Measurements from ENCODE around the gene TDRD9. TPM values are rescaled to one million over a fixed set of nuclear protein-coding genes. Genes with fewer than 3 reads are reported as not detected.

Gene TDRD9
- total and polyA plus RNA-seq, 9 donors: 0.12 to 0.80 (median 0.40) TPM

DNA sequence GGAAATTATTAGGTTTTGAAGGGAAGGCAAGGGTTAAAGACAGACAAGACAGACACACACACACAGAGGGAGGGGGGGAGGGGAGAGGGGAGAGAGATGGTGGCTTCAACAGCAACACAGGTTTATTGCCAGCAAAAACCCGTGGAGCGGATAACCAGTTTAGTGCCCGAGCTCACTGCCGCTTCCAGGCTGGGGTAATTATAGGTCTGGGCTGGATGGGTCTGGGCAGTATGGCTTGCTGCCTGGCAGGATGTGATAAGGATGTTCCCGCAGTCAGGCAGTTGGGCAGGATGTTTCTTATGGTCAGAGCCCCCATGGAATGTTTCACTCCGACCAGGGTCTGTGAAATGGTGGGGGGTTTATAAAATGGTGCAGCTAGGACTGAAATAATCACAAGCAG lies 4.4 kb upstream of the TDRD9 start:
- Histone ChIP-seq H3K27me3 (ENCODE audit: control insufficient read depth, insufficient read depth, low read length) (peaks cover 11% of the 10 kb centered on the region), H3K4me1 (ENCODE audit: control insufficient read depth, insufficient read depth, low read length) (peaks cover 8% of the 10 kb centered on the region), H3K27ac (ENCODE audit: low read length) (no peak overlapping the region), H3K4me3 (ENCODE audit: low read length) (no peak overlapping the region), H3K36me3 (ENCODE audit: control insufficient read depth, insufficient read depth, low read length) (no peaks in the 10 kb centered on the region), H3K9me3 (replicated peaks; ENCODE audit: control insufficient read depth, low read depth, low read length) (no peaks in the 10 kb centered on the region)
- 9% methylated on average over 4 of the region's 6 CpGs for WGBS (ENCODE audit: insufficient coverage)
- DNase-seq: no peak

DNA sequence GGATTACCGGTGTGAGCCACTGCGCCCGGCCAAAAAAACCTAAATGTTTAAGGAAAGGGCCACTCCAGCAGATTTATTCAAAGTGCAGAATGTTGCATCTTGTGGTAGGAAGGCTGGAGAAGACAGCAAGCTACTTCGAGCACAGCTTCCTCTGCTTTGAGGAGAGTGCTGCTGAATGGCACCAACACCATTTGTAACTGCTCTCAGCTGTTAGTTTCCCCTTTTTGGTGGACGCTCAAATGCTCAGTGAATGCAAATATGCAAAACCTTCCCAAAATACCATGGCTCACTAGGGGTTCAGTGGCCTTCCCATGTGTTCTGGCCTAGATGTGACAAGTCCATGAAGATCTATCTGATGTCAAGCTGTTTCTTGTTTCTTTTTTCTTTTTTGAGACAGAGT lies 2.9 kb upstream of the TDRD9 start:
- Histone ChIP-seq H3K27ac (ENCODE audit: low read length) (no peak overlapping the region), H3K4me1 (ENCODE audit: control insufficient read depth, insufficient read depth, low read length) (peaks cover 6% of the 10 kb centered on the region), H3K4me3 (ENCODE audit: low read length) (no peak overlapping the region), H3K27me3 (ENCODE audit: control insufficient read depth, insufficient read depth, low read length) (peaks cover 13% of the 10 kb centered on the region), H3K36me3 (ENCODE audit: control insufficient read depth, insufficient read depth, low read length) (no peaks in the 10 kb centered on the region), H3K9me3 (replicated peaks; ENCODE audit: control insufficient read depth, low read depth, low read length) (no peaks in the 10 kb centered on the region)
- WGBS (ENCODE audit: insufficient coverage): 78% methylated on average over 5 of the region's 5 CpGs
- DNase-seq: no peak

GRCh38 chr14:103927566-103927965 lies 690 bp upstream of the TDRD9 start:
- H3K36me3 ChIP-seq (ENCODE audit: control insufficient read depth, insufficient read depth, low read length): no peaks in the 10 kb centered on the region
- peaks cover 13% of the 10 kb centered on the region for H3K27me3 ChIP-seq (ENCODE audit: control insufficient read depth, insufficient read depth, low read length)
- no peak for DNase-seq
- WGBS (ENCODE audit: insufficient coverage): 91% methylated on average over 15 of the region's 18 CpGs
- H3K9me3 ChIP-seq (replicated peaks; ENCODE audit: control insufficient read depth, low read depth, low read length): no peaks in the 10 kb centered on the region
- no peak overlapping the region for H3K4me3 ChIP-seq (ENCODE audit: low read length)
- H3K27ac ChIP-seq (ENCODE audit: low read length): no peak overlapping the region
- H3K4me1 ChIP-seq (ENCODE audit: control insufficient read depth, insufficient read depth, low read length): no peaks in the 10 kb centered on the region

DNA sequence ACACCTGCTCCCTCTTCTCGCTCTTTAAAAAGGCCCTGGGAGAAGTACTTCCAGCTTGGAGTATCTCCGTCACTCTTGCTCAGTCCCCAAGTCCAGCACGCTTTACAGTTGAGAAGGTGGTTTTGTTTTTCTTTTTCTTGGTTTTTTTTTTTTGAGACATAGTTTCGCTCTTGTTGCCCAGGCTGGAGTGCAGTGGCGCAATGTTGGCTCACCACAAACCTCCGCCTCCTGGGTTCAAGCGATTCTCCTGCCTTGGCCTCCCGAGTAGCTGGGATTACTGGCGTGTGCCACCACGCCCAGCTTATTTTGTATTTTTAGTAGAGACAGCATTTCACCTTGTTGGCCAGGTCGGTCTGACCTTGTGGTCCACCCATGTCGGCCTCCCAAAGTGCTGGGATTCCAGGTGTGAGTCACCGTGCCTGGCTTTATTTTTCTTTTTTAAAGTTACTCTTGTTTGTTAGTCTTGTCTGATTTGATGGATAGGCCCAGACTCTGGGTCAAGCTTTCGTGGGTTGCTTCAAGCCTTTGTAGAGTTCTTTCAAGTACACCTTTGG lies 1.9 kb downstream of the TDRD9 start:
- Histone ChIP-seq H3K9me3 (replicated peaks; ENCODE audit: control insufficient read depth, low read depth, low read length) (no peaks in the 10 kb centered on the region), H3K4me3 (ENCODE audit: low read length) (no peak overlapping the region), H3K4me1 (ENCODE audit: control insufficient read depth, insufficient read depth, low read length) (no peaks in the 10 kb centered on the region), H3K27ac (ENCODE audit: low read length) (no peak overlapping the region), H3K36me3 (ENCODE audit: control insufficient read depth, insufficient read depth, low read length) (no peaks in the 10 kb centered on the region), H3K27me3 (ENCODE audit: control insufficient read depth, insufficient read depth, low read length) (peaks cover 13% of the 10 kb centered on the region)
- DNase-seq: no peak
- 91% methylated on average over 11 of the region's 14 CpGs for WGBS (ENCODE audit: insufficient coverage)

DNA sequence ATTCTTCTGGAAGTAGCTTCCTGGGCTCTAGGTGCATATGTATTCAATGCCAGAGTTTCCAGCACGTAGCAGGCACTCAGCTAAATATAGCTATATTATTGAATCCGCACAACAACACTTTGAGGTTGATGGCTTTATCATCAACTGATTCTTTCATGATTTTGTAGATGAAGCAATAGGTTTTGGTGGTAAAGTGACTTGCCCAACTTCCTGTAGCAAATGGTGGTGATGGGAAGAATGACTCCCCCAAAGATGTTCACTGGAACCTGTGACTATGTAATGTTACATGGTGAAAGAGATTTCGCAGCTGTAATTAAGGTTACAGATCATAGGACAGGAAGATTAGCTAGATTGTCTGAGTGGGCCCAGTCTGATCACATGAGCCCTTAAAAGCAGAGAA lies 3.2 kb downstream of the TDRD9 start:
- no peaks in the 10 kb centered on the region for H3K36me3 ChIP-seq (ENCODE audit: control insufficient read depth, insufficient read depth, low read length)
- WGBS (ENCODE audit: insufficient coverage): 90% methylated on average over 2 of the region's 3 CpGs
- H3K9me3 ChIP-seq (replicated peaks; ENCODE audit: control insufficient read depth, low read depth, low read length): no peaks in the 10 kb centered on the region
- H3K4me1 ChIP-seq (ENCODE audit: control insufficient read depth, insufficient read depth, low read length): no peaks in the 10 kb centered on the region
- DNase-seq: no peak
- H3K4me3 ChIP-seq (ENCODE audit: low read length): no peak overlapping the region
- peaks cover 13% of the 10 kb centered on the region for H3K27me3 ChIP-seq (ENCODE audit: control insufficient read depth, insufficient read depth, low read length)
- no peak overlapping the region for H3K27ac ChIP-seq (ENCODE audit: low read length)

- H3K9me3 ChIP-seq (replicated peaks; ENCODE audit: control insufficient read depth, low read depth, low read length): no peaks in the 10 kb centered on the region
- H3K4me1 ChIP-seq (ENCODE audit: control insufficient read depth, insufficient read depth, low read length): no peaks in the 10 kb centered on the region
- no peak overlapping the region for H3K27ac ChIP-seq (ENCODE audit: low read length)
- H3K27me3 ChIP-seq (ENCODE audit: control insufficient read depth, insufficient read depth, low read length): peaks cover 6% of the 10 kb centered on the region
- no peak for DNase-seq
- no peak overlapping the region for H3K4me3 ChIP-seq (ENCODE audit: low read length)
- 89% methylated on average over 4 of the region's 11 CpGs for WGBS (ENCODE audit: insufficient coverage)
- H3K36me3 ChIP-seq (ENCODE audit: control insufficient read depth, insufficient read depth, low read length): no peaks in the 10 kb centered on the region
These were observed 4.7 kb downstream of the TDRD9 start for GRCh38 chr14:103932791-103933490.

DNA sequence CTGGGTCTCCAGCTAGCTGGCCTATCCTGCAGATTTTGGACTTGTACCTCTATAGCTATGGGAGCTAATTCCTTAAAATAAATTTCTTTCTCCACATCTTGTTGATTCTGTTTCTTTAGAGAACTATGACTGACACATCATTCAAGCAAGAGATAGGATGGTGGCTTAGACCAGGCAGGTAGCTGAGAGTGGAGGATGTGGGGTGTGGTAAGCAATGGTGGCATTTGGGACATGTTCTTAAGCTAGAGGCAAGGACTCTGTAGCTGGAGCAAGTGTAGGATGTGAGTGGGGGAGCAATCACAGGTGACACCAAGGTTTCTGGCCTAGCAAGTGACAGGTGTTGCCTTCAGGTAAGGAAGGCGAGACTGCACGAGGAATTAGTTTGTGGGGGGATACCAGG lies 6.8 kb downstream of the TDRD9 start:
- WGBS (ENCODE audit: insufficient coverage): 86% methylated on average over 2 of the region's 2 CpGs
- DNase-seq: no peak
- no peak overlapping the region for H3K4me3 ChIP-seq (ENCODE audit: low read length)
- no peaks in the 10 kb centered on the region for H3K9me3 ChIP-seq (replicated peaks; ENCODE audit: control insufficient read depth, low read depth, low read length)
- no peak overlapping the region for H3K27ac ChIP-seq (ENCODE audit: low read length)
- H3K27me3 ChIP-seq (ENCODE audit: control insufficient read depth, insufficient read depth, low read length): peaks cover 4% of the 10 kb centered on the region
- H3K4me1 ChIP-seq (ENCODE audit: control insufficient read depth, insufficient read depth, low read length): no peaks in the 10 kb centered on the region
- H3K36me3 ChIP-seq (ENCODE audit: control insufficient read depth, insufficient read depth, low read length): no peaks in the 10 kb centered on the region

DNA sequence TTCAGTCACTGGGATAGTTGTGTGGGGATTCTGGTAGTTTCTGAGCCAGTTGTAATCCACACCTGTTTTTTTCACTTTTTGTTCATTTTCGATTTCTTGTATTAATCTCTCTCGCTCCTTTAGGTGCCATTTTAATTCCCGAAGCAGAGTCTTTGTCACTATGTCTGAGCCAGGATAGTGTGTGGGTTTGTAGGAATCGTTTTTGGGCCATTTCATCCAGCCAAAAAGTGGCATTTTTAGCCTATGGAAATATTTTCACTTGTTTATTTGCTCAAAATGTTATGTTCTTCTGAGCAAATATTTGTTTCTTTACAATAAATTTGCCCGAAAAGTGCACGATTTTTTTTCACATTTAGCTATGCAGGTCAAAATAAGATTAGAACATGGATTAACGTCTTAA lies 13.2 kb downstream of the TDRD9 start:
- H3K4me3 ChIP-seq (ENCODE audit: low read length): no peak overlapping the region
- H3K9me3 ChIP-seq (replicated peaks; ENCODE audit: control insufficient read depth, low read depth, low read length): no peaks in the 10 kb centered on the region
- H3K27me3 ChIP-seq (ENCODE audit: control insufficient read depth, insufficient read depth, low read length): no peaks in the 10 kb centered on the region
- no peak overlapping the region for H3K27ac ChIP-seq (ENCODE audit: low read length)
- DNase-seq: no peak
- WGBS (ENCODE audit: insufficient coverage): no CpG with 5 or more reads among the region's 7 CpGs
- no peaks in the 10 kb centered on the region for H3K4me1 ChIP-seq (ENCODE audit: control insufficient read depth, insufficient read depth, low read length)
- no peaks in the 10 kb centered on the region for H3K36me3 ChIP-seq (ENCODE audit: control insufficient read depth, insufficient read depth, low read length)

DNA sequence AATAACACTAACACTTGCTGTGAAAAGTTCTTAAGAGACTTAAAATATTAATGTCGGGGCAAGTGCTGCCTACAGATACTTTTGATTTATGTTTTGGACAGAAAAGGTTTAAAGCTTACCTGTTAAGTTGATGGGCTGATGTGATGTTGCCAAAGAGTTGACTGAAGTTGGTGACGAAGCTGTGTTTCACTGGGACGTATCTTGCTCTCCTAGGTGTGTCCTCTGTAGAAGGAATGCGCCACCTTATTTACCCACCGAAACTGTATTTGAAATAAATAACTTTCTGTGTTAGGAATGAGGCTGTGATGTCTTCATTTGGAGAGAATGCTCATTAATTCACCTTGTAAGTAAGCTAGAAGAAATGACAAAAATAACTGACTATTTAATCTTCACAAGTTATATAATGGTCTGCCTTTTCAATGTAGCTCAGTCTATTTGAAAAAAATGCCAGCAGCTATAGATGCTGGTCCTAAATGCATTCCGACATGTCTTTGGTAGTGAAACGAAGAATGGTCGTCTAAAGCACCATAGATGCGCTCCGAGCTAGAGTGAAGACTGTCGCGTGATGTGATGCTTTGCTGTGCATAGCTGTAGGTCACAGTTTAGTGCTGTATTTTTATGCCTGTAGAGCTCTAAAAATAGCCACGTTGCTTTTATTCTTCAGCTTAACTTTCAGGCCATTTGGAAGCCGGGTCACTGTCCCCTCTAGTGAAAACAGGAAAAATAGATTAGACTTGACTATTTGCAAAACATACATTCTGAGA lies 13.9 kb downstream of the TDRD9 start, which contains the start of gene RD3L:
TSS of gene RD3L (minus strand) at position 557 of the 764 bp plus-strand sequence. CDS start 834 bp downstream, outside the sequence.
- WGBS (ENCODE audit: insufficient coverage): 85% methylated on average over 5 of the region's 14 CpGs
- Histone ChIP-seq H3K27me3 (ENCODE audit: control insufficient read depth, insufficient read depth, low read length) (no peaks in the 10 kb centered on the region), H3K27ac (ENCODE audit: low read length) (no peak within 1 kb of the TSS), H3K4me3 (ENCODE audit: low read length) (no peak within 1 kb of the TSS), H3K4me1 (ENCODE audit: control insufficient read depth, insufficient read depth, low read length) (no peaks in the 10 kb centered on the region), H3K36me3 (ENCODE audit: control insufficient read depth, insufficient read depth, low read length) (no peaks in the 10 kb centered on the region), H3K9me3 (replicated peaks; ENCODE audit: control insufficient read depth, low read depth, low read length) (no peaks in the 10 kb centered on the region)
- no peak for DNase-seq

GRCh38 chr14:103943673-103944072 lies 15.4 kb downstream of the TDRD9 start:
- Histone ChIP-seq H3K4me3 (ENCODE audit: low read length) (no peak overlapping the region), H3K9me3 (replicated peaks; ENCODE audit: control insufficient read depth, low read depth, low read length) (no peaks in the 10 kb centered on the region), H3K27me3 (ENCODE audit: control insufficient read depth, insufficient read depth, low read length) (no peaks in the 10 kb centered on the region), H3K27ac (ENCODE audit: low read length) (no peak overlapping the region), H3K36me3 (ENCODE audit: control insufficient read depth, insufficient read depth, low read length) (no peaks in the 10 kb centered on the region), H3K4me1 (ENCODE audit: control insufficient read depth, insufficient read depth, low read length) (no peaks in the 10 kb centered on the region)
- 13% methylated on average over 3 of the region's 5 CpGs for WGBS (ENCODE audit: insufficient coverage)
- DNase-seq: no peak
